Neural progenitor cell (in vitro differentiated cells): Measurements from ENCODE around the gene P3H2.

Experiments
- CTCF ChIP-seq: fragments of 200-600 bp; sonication (generic); IDR thresholded peaks from 2 replicates; pipeline ENCODE4 v1.5.1; 2017; ENCODE audit warnings: antibody characterized with exemption, mild to moderate bottlenecking
- EZH2 ChIP-seq: fragments of 200-600 bp; sonication (generic); IDR thresholded peaks from 2 replicates; pipeline ENCODE4 v1.6.1; 2017; ENCODE audit warnings: antibody characterized with exemption, mild to moderate bottlenecking, moderate library complexity
- EZH2phosphoT487 ChIP-seq: fragments of 200-600 bp; sonication (generic); IDR thresholded peaks from 2 replicates; pipeline ENCODE4 v1.6.1; 2017; ENCODE audit warnings: antibody characterized with exemption

- TF ChIP-seq EZH2 (no peak), CTCF (no peak), EZH2phosphoT487 (no peak)
Observed at GRCh38 chr3:190004656-190005055, 116.0 kb downstream of the P3H2 start.
